Mesendoderm (in vitro differentiated cells): ENCODE results near the gene ABCD3. TPM values are rescaled to one million over a fixed set of nuclear protein-coding genes. Genes with fewer than 3 reads are reported as not detected.
"Not testable (repeated sequence)": the region's sequence is repeated elsewhere in the genome, so short reads cannot be mapped to it uniquely, and the experiment has no call there.

Experiments
- DNase-seq: peaks from one replicate; pipeline ENCODE4 v3.0.0; 2013
- H2AK5ac ChIP-seq: 2 replicates; pipeline ENCODE4 v1.6.1; 2013; ENCODE audit warnings: low read length, inconsistent platforms
- H2BK120ac ChIP-seq: 2 replicates; pipeline ENCODE4 v1.6.1; 2013; ENCODE audit warnings: low read depth, mild to moderate bottlenecking, low read length, moderate library complexity, mixed read lengths
- H2BK15ac ChIP-seq: replicated peaks from 2 replicates; pipeline ENCODE4 v1.6.1; 2013; ENCODE audit warnings: low read depth, mild to moderate bottlenecking, moderate library complexity
- H2BK5ac ChIP-seq: 2 replicates; pipeline ENCODE4 v1.6.1; 2013; ENCODE audit warnings: low read length, inconsistent platforms
- H3K18ac ChIP-seq: 2 replicates; pipeline ENCODE4 v1.6.1; 2013; ENCODE audit warnings: mild to moderate bottlenecking, low read length, mixed read lengths
- H3K23ac ChIP-seq: one replicate; pipeline ENCODE4 v1.6.1; 2013; ENCODE audit warnings: low read length
- H3K27ac ChIP-seq: 2 replicates; pipeline ENCODE4 v1.5.1; 2013; ENCODE audit warnings: low read depth, mild to moderate bottlenecking, inconsistent platforms, low read length, moderate library complexity
- H3K27me3 ChIP-seq: 2 replicates; pipeline ENCODE4 v1.6.1; 2013; ENCODE audit warnings: low read length, control low read depth, mild to moderate bottlenecking, inconsistent platforms; ENCODE audit not compliant: insufficient read depth, poor library complexity
- H3K36me3 ChIP-seq: 2 replicates; pipeline ENCODE4 v1.6.1; 2013; ENCODE audit warnings: low read length, inconsistent platforms; ENCODE audit not compliant: control insufficient read depth, insufficient read depth
- H3K4ac ChIP-seq: one replicate; pipeline ENCODE4 v1.6.1; 2013; ENCODE audit warnings: low read depth, mild to moderate bottlenecking, low read length, moderate library complexity
- H3K4me1 ChIP-seq: 2 replicates; pipeline ENCODE4 v1.6.1; 2013; ENCODE audit warnings: low read depth, low read length, inconsistent platforms; ENCODE audit not compliant: control insufficient read depth
- H3K4me2 ChIP-seq: 2 replicates; pipeline ENCODE4 v1.6.1; 2013; ENCODE audit warnings: low read length
- H3K4me3 ChIP-seq: 2 replicates; pipeline ENCODE4 v1.5.1; 2013; ENCODE audit warnings: mild to moderate bottlenecking, low read length
- H3K56ac ChIP-seq: one replicate; pipeline ENCODE4 v1.6.1; 2013; ENCODE audit warnings: low read length
- H3K79me1 ChIP-seq: 2 replicates; pipeline ENCODE4 v1.6.1; 2013; ENCODE audit warnings: low read length, inconsistent platforms
- H3K79me2 ChIP-seq: 2 replicates; pipeline ENCODE4 v1.6.1; 2013; ENCODE audit warnings: mild to moderate bottlenecking, low read length; ENCODE audit not compliant: control insufficient read depth, insufficient read depth
- H3K9ac ChIP-seq: 2 replicates; pipeline ENCODE4 v1.6.1; 2013; ENCODE audit warnings: low read length, inconsistent platforms
- H4K5ac ChIP-seq: one replicate; pipeline ENCODE4 v1.6.1; 2013; ENCODE audit warnings: low read length
- H4K8ac ChIP-seq: one replicate; pipeline ENCODE4 v1.6.1; 2013; ENCODE audit warnings: low read depth, mild to moderate bottlenecking, control low read depth, low read length, moderate library complexity
- WGBS: extraction: QIAGEN DNeasy Blood & Tissue Kit; methylation state at CpG from one replicate; pipeline ENCODE4 v1.1.7; 2013; ENCODE audit warnings: low lambda C conversion rate, missing lambda C conversion rate; ENCODE audit not compliant: insufficient coverage; ENCODE audit errors: extremely low coverage; 5-methylcytosine and 5-hydroxymethylcytosine counted together
- polyA plus RNA-seq, 2 experiments: library from polyadenylated mRNA; stranded (reverse); fragments of 200-250 nt; gene quantifications; one replicate each; pipeline ENCODE4 v1.2.3, GENCODE V29; 2013

ABCD3 gene
- 24.6 TPM for polyA plus RNA-seq (2013, experiment 1 of 2)
- polyA plus RNA-seq (2013, experiment 2 of 2): 23.6 TPM

DNA sequence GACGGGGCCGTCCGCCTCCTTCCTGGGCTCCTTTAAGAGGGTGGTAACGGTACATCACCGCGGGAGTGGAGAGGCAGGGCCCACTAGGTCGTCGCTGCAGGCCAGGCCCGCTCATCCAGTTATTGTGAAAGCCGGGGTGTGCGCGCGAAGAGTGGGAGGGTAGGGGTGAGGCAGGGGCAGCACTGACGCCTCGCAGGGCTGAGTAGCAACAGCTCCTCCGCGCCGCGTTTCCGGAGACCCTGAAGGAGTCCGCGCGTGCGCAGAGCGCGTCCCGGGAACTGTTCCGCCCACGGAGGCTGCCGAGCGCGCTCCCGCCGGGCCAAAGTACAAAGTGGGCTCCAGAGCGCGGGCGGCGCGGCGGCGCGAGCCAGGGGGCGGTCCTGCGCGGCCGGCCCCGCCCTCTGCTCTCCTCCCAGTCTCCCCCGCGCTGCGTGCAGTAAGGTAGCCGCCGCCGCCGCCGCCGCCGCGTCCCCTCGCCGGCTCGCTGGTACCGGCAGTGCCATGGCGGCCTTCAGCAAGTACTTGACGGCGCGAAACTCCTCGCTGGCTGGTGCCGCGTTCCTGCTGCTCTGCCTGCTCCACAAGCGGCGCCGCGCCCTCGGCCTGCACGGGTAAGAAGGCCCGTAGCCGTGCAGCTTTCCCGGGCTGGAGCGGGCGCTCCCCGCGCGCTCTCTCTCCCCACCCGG, at the start of gene ABCD3:
TSS of gene ABCD3 (plus strand) at position 412 of the 686 bp plus-strand sequence. CDS start at position 502, 90 bp downstream.
- peak within 1 kb of the TSS; percentile 90 for H3K4me2 ChIP-seq

DNA sequence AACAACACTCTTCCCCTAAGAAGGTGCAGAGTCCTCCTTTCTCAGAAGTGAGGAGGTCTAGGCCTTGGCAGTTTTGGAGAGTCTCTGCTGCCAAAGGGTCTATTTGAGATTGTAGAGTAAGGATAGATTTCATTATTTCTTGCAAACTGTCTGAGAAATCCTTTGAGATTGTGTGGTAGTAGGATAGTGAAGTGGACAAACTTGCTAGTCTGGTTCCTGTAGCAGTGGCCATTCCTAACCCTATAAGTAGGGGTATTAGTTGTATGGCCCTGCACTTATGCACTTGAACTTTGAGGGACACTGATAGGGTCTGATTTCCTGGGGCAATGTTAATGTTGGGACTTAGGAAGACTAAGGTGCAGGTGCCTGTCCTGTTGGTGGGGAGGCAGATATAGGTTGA, 45.4 kb upstream of the ABCD3 start:
- not testable (repeated sequence) for H3K27me3 ChIP-seq, H3K56ac ChIP-seq, H2BK15ac ChIP-seq, H2BK5ac ChIP-seq, H3K4me1 ChIP-seq, H3K18ac ChIP-seq, H3K4ac ChIP-seq, H3K23ac ChIP-seq, H3K79me2 ChIP-seq, H4K5ac ChIP-seq, DNase-seq, H3K4me2 ChIP-seq, H3K4me3 ChIP-seq, H4K8ac ChIP-seq, H2AK5ac ChIP-seq, H3K9ac ChIP-seq, H3K79me1 ChIP-seq, H3K27ac ChIP-seq, H2BK120ac ChIP-seq, H3K36me3 ChIP-seq

More for the DNA sequence above, at the start of gene ABCD3:
- Histone ChIP-seq H3K4ac (peak within 1 kb of the TSS; percentile 18), H3K18ac (peak within 1 kb of the TSS; percentile 65), H2BK15ac (peak within 1 kb of the TSS; percentile 39), H4K8ac (peak within 1 kb of the TSS; percentile 6), H4K5ac (no peak within 1 kb of the TSS), H2BK120ac (no peak within 1 kb of the TSS), H3K27me3 (no peaks in the 10 kb centered on the region), H3K79me1 (peaks cover 5% of the 10 kb centered on the region), H3K9ac (peak within 1 kb of the TSS; percentile 81), H3K4me3 (peak within 1 kb of the TSS; percentile 53), H2BK5ac (peak within 1 kb of the TSS; percentile 12), H3K56ac (peak within 1 kb of the TSS; percentile 97), H3K4me1 (no peaks in the 10 kb centered on the region), H3K27ac (no peak within 1 kb of the TSS), H3K79me2 (peaks cover 10% of the 10 kb centered on the region), H2AK5ac (no peak within 1 kb of the TSS), H3K23ac (no peak within 1 kb of the TSS), H3K36me3 (no peaks in the 10 kb centered on the region)
- peak; percentile 97 for DNase-seq
- WGBS: no CpG with 5 or more reads among the region's 84 CpGs

DNA sequence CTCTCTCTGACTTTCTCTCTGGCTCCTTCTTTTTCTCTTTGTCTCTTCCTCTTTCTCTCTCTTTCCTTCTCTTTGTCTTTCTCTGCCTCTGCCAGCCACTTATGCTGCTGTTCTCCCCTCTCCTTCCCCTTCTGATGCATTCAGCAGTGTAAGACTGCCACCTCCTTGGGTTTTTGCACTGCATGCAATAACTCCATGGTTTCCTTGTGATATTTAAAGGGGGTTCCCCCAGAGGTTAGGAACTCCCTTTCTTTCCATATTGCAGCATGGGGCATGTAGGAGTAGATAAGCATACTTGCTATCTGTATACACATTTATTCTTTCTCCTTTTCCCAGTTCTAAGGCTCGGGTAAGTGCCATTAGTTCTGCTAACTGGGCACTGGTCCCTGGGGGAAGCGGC, 44.9 kb upstream of the ABCD3 start:
- not testable (repeated sequence) for H3K23ac ChIP-seq, H3K36me3 ChIP-seq, H3K4me2 ChIP-seq, H3K9ac ChIP-seq, H3K18ac ChIP-seq, H2BK15ac ChIP-seq, H3K27ac ChIP-seq, H3K4me3 ChIP-seq, H3K79me2 ChIP-seq, H3K4me1 ChIP-seq, H3K56ac ChIP-seq, H3K4ac ChIP-seq, H4K5ac ChIP-seq, H2AK5ac ChIP-seq, H2BK120ac ChIP-seq, H3K79me1 ChIP-seq, H2BK5ac ChIP-seq, H3K27me3 ChIP-seq, DNase-seq, H4K8ac ChIP-seq
- no CpG with 5 or more reads among the region's 2 CpGs for WGBS

DNA sequence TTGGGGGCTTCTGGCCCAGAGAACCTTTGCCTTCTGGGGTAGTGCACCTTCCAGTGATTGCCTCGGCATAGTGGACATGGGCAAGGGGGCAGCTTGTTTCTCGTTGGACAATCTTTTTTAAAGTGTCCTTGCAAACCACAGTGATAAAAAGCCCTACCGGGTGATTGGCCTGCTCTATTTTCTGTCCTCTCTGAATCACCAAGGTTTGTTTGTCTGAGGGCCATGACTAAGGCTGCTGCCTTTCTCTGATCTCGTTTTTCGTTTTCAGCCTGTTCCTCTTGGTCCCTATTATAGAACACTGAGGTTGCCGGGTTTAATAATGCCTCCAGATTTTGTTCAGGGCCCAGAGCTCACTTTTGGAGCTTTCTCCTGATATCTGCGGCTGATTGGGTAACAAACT, 42.5 kb upstream of the ABCD3 start:
- not testable (repeated sequence) for H3K4me3 ChIP-seq, H3K27ac ChIP-seq, H3K56ac ChIP-seq, H4K8ac ChIP-seq, DNase-seq, H2BK120ac ChIP-seq, H3K27me3 ChIP-seq, H3K79me1 ChIP-seq, H3K4ac ChIP-seq, H3K18ac ChIP-seq, H3K9ac ChIP-seq, H3K36me3 ChIP-seq, H3K23ac ChIP-seq, H2BK15ac ChIP-seq, H3K4me2 ChIP-seq, H2AK5ac ChIP-seq, H3K4me1 ChIP-seq, H2BK5ac ChIP-seq, H4K5ac ChIP-seq, H3K79me2 ChIP-seq
- no CpG with 5 or more reads among the region's 7 CpGs for WGBS

DNA sequence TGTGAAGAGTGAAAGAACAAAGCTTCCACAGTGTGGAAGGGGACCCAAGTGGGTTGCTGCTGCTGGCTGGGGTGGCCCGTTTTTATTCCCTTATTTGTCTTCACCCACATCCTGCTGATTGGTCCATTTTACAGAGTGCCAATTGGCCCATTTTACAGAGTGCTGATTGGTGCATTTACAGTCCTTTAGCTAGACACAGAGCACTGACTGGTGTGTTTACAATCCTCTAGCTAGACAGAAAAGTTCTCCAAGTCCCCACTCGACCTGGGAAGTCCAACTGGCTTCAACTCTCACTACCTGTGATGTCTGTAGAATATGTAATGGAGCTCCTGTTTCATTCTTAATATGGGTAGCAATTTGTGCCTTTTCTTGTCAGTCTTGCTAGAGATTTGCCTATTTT, 39.7 kb upstream of the ABCD3 start:
- WGBS: no CpG with 5 or more reads among the region's 2 CpGs
- H3K27ac ChIP-seq, H3K79me1 ChIP-seq, H3K4me2 ChIP-seq, H3K27me3 ChIP-seq, H3K56ac ChIP-seq, H3K18ac ChIP-seq, H3K23ac ChIP-seq, DNase-seq, H3K36me3 ChIP-seq, H3K4ac ChIP-seq, H2BK15ac ChIP-seq, H3K4me3 ChIP-seq, H3K9ac ChIP-seq, H3K4me1 ChIP-seq, H2AK5ac ChIP-seq, H2BK120ac ChIP-seq, H4K5ac ChIP-seq, H2BK5ac ChIP-seq, H4K8ac ChIP-seq, H3K79me2 ChIP-seq: not testable (repeated sequence)

DNA sequence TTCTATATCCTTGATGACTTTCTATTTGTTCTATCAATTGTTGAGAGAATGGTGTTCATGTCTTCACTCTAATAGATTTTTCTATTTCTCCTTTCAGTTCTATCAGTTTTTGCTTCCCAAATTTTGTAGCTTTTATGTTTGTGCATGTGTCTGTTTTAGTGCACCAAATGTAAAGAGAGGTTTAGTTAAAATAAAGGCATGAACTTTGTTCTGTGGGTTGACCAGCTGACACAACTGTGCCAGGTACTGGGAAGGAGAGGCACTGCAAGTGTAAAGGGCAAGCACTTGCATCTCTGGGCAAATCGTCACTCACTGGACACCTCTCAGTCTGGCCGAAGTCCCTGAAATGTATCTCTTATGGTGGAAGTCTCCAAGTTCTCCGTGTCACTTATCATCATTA, 38.6 kb upstream of the ABCD3 start:
- Histone ChIP-seq H3K36me3 (no peaks in the 10 kb centered on the region), H4K5ac (no peak overlapping the region), H3K4me2 (no peak overlapping the region), H2BK15ac (no peak overlapping the region), H3K27ac (no peak overlapping the region), H3K4me3 (no peak overlapping the region), H3K18ac (no peak overlapping the region), H2BK120ac (no peak overlapping the region), H2BK5ac (no peak overlapping the region), H2AK5ac (no peak overlapping the region), H3K79me2 (no peaks in the 10 kb centered on the region), H3K4me1 (peaks cover 3% of the 10 kb centered on the region), H3K9ac (no peak overlapping the region), H3K27me3 (no peaks in the 10 kb centered on the region), H3K4ac (no peak overlapping the region), H3K23ac (no peak overlapping the region), H3K79me1 (no peaks in the 10 kb centered on the region), H3K56ac (no peak overlapping the region), H4K8ac (no peak overlapping the region)
- DNase-seq: no peak
- no CpG with 5 or more reads among the region's 3 CpGs for WGBS
